Stimulated activated CD8-positive, alpha-beta memory T cell treated with anti-CD3 and anti-CD28 coated beads, Interleukin-2, amount 100 ng/mL, for 1 hour (primary cell): Measurements from ENCODE around the gene TUBGCP6.

ENCODE experiments used
- DNase-seq, 2 donors: peaks; one replicate each; pipeline ENCODE4 v3.0.0-alpha.2; 2020; ENCODE audit warnings: low read depth in 2 of 2

TUBGCP6 gene

DNA sequence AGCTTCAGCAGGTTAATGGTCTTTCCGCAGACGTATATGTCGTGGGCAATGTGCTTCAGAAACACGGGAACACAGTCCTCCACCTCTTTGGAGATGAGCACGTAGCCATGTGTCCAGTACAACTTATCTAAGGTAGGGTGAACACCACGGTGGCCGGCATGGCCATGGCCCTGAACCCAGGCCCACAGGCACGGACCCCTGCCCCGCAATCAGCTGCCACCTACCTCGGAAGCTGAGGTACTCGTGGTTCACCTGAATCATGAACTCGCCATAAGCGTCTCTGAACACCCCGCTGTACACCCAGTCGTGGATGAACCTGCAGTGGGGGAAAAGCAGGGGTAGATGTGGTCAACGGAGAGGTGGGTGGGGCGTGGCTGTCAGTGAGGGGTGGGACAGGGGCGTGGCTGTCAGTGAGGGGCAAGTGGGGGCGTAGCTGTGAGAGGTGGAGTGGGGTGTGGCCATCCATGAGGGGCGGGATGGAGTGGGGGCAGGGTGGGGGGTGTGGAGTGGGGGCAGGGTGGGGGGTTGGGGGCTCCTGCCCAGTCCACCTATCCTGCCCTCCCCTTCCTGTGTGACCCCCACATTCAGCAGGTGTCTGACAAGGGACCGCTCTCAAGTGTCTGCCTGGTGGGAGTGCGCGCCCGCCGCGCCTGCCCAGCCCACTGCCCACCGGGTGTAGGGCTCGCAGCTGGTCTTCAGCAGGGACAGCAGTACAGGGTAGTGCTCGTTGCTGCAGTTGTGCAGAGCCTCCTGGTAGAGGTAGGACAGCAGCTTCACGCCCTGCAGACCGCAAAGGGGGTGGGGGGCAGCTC, 18.6 kb downstream of the TUBGCP6 start:
- DNase-seq, result no peak

DNA sequence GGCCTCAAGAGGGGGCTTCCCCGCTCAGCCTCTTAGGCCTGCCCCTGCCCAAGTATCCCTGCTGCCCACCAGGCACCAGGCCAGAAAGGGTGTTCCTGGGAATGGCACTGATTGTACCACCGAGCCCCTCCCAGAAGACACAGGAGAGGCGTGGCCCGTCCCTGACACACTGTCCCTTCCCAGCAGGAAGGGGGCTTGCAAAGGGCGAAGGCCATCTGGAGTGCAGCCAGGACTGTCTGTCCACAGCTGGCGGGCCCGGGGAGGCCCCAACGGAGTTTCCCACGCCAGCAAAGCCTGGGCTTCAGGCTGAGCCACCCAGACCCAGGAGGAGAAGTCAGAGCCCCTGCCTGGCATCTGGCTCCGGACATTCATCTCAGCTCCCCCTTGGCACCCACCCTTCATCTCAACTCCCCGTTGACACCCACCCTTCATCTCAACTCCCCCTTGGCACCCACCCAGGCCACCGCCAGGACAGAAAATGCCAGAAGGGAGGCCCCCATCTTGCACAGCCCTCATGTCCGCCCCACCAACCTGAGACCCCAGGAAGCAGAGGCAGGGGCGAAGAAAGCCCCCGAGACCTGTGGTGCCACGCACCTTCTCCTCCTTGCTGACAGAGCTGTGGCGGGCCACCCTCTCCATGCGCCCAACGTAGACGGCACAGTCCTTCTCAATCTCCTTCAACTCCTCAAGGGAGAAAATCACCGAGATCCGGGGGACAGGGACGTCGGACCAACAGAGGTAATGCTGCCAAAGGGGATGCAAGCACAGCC, 19.4 kb downstream of the TUBGCP6 start:
- no peak for DNase-seq

DNA sequence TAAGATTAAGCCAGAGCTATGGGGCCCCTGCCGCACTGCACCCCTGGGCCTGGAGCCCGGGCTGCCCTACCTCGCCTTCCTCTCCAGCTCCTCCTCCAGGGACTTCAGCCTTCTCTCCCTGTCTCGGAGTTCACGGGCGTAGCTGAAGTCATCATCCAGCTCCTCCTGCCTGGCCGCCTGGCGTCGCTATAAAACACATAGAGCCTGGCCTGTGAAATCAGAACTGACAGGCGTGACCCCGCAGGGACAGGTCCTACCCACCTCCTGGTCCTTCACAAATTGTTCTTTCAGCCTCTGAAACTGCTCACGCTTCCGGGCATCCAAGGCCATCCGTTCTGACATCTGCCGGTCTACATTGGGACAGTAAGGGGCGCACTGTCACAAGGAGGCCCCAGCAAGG, 20.8 kb downstream of the TUBGCP6 start:
- no peak for DNase-seq

DNA sequence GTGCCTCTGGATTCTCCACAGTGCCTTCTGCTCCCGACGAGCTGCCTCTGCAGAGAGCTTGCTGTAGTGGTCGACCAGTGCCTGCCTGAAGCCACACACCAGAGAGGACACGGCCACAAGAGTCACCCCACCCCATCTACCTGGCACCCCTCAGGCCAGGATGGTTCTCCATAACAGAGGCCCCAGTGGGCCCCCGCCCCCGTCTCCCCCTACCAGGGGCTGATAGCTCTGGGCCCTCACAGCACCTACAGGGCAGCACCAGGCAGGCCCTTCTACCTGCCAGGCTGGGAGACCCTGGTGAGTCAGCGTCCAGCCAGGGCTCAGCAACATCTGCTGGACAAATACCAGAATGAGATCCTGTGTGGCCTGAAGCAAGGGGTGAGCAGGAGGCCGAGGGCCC, 22.3 kb downstream of the TUBGCP6 start:
- DNase-seq, result no peak

DNA sequence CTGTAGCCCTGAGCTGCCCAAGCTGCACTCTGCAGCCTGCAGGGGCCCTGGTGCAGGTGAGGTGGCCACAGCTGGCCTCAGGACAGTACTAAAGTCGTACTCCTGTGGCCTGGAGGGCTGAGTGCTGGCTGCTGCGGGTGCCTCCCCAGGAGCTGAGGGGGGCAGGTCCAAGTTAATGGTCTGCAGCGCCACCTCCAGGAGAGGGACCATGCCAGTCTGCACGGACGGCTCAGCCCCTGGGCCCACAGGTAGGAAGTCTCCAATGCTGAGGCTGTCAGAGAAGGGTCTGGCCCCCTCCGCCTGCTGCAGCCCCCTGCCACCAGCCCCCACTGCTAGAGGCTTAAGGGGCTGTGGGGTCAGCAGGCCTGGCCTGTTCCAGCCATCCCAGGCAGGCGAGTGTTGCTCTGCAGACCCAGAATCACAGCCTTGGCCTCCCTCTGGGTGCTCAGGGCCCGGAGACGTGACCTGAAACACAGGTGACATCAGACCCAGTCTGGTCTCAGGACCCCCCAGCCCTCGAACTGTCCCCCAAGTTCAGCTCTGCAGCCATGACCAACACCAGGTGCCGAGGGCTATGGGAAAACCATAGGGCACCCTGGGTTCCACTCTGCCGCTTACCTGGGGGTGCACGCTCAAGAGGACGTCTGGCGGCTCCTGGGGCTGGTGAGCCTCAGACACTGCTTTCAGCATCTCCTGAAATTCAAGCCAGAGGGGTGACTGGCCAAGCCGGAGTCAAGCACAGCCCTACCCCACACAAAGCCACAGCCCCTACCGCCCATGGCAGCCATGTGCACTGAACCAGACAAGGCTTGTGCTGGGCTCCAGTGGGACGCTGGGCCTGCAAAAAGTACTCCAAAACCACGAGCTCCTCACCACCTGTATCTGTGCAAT, 23.2 kb downstream of the TUBGCP6 start:
- DNase-seq, result no peak

DNA sequence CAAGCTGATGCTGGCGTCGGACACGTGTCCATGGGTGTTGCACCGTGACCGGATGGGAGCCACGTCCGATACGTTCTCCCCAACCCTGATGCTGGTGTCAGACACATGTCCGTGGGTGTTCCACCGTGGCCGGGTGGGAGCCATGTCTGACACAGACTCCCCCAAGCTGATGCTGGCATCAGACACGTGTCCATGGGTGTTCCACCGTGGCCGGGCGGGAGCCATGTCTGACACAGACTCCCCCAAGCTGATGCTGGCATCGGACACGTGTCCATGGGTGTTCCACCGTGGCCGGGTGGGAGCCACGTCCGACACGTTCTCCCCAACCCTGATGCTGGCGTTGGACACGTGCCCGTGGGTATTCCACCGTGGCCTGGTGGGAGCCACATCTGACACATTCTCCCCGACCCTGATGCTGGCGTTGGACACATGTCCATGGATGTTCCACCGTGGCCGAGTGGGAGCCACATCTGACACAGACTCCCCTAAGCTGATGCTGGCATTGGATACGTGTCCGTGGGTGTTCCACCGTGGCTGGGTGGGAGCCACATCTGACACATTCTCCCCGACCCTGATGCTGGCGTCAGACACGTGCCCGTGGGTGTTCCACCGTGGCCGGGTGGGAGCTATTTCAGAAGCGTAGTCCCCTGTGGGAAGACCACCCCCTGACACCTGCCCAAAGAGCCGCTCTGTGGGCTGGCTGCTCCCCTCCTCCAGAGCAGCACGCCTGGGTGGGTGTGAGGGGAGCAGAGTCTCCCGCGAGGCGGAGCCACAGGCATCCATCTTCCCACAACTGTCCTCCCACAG, 24.0 kb downstream of the TUBGCP6 start:
- DNase-seq, result no peak

DNA sequence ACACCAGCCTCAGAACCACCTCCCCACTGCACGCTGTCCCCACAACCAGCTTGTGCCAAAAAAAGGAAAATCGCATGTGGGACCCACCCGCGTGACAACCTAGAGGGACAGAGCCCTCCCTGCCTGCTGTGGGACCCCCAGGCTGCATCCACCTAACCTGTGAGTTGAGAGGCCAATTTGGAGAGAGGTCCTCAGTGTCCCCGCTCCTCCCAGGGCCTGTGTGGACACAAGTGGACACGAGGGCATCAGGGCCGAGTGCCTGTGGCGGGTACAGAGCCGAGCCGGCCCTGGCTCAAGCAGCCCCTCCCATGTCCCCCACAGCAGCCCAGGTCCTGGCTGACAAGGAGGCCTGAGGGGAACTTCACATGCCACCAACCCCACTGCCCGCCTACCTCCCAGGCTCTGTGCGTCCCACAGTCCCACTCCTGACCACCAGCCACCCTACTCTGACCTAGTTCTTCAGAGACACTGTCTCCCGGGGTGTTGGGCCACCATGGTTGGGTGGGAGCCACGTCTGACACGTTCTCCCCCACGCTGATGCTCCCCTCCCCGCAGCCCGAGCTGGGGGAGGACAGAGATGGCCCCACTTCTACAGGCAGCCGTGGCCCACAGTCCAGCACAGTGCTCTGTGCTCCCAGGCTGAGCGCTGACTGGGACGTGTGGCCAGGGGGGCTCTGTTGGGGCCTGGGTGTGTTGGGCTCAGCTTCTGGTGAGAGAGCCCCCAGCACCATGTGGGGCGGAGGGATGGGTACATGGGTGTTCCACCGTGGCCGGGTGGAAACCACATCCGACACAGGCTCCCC, 24.8 kb downstream of the TUBGCP6 start:
- no peak for DNase-seq

DNA sequence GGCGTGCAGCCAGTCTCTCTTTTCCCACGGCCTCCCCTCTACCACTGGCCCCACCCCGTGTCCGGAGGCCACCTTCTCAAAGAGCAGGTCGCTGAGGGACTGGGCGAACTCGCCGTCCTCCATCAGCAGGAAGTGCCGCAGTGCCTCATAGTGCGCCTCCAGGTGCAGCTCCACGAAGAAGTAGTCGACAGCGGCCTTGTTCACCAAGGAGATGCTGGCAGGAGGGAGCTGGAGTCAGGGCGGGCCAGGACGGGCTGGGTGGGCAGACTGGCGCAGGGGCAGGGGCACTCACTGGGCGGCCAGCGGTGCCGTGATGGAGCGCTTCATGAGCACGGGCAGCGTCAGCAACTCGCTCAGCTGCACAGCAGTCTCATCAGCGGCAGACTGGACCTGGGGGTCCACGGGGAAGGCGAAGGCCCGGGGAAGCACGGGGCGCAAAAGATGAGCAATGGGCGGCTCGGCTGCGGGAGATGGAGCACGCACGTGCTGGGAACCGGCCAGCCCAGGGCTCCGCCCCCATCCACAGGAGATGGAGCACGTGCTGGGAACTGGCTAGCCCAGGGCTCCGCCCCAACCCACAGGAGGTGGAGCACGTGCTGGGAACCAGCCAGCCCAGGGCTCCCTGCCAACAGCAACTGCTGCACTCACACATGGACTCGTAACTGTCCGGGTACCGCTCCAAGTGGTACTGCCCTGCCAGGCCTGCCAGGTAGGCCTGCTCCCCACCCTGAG, 25.7 kb downstream of the TUBGCP6 start:
- no peak for DNase-seq

DNA sequence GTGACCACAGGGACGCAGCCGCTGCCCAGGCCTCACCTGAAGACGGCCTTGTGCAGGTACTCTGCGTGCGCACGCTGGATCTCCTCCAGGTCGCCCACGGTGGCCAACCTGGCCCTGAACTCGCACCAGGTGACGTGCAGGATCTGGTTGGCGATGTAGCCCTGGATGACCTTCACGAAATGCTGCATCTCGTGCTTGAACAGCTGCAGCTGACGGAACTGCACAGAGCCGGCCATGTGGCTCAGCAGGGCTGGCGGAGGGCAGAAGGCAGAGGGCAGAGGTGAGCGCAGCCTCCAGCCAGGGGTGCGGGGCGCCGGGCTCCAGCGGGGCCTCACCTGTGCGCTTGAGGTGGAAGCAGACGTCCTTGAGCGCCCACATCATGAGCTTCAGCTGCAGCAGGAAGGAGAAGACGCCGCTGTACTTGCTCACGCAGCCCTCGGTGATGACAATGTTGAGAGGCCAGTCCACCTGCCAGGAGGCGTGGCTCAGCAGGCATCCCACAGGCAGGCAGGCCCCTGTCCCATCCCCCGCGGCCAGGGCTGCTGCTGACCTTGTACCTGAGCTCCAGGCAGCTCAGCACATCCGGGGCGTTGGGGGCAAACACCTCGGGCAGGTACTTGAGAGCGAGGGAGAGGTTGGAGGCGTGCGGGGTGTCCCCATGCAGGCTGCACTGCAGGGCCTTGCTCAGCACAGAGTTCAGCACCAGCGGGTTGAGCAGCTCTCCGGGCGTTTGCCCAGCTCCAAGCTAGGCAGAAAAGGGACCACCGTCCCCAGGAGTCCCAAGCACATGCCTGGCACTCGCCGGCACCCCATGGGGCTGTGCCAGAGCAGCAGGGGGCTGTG, 26.4 kb downstream of the TUBGCP6 start:
- DNase-seq, result no peak

DNA sequence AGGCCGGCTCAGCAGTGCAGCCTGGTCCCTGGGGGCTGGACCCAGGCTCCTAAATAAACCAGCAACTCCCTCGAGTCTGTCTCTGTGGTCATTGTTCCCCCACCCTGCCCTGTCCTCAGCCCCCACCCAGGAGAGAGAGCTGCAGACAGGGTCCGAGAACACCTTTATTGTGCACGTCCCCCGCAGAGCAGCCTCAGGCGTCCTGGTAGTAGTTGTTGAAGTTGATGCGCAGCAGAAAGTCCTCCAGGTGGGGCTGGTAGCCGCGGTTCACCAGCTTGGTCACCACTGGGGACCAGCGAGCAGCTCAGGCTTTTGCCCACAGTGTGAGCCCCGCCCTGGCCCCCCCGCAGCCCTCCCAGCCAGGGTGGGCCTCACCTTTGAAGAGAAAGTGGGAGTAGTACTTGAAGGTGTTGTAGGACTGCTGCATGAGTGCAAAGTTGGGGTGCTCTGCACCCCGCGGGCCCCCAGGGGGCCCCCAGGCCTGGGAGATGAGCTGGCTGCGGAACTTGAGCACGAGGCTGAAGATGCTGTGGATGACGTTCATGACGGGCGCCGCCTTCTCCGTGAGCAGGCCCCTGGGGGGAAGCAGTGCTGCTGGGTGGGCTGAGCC, 27.2 kb downstream of the TUBGCP6 start:
- no peak for DNase-seq

DNA sequence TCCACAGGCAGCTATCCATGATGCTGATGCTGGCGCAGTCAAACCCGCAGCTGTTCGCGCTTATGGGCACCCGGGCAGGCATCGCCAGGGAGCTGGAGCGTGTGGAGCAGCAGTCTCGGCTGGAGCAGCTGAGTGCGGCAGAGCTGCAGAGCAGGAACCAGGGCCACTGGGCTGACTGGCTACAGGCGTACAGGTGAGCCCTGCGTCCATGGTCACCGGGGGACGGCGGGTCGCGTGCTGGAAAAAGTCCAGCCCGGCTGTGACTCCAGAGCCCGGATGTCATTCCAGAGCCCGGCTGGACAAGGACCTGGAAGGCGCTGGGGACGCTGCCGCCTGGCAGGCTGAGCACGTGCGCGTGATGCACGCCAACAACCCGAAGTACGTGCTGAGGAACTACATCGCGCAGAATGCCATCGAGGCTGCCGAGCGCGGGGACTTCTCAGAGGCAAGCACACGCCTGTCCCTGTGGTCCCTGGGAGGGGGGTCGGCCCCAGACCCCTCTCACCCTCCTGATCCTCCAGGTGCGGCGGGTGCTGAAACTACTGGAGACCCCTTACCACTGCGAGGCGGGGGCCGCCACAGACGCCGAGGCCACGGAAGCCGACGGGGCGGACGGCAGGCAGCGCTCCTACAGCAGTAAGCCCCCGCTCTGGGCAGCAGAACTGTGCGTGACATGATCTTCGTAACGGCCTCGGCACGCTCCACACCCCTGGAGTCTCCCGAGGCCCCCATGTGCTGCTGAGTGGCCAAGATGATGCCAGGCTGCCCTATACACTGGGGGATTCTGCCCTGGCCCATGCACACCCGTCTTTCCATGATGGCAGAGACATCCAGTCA, 27.9 kb downstream of the TUBGCP6 start:
- no peak for DNase-seq

DNA sequence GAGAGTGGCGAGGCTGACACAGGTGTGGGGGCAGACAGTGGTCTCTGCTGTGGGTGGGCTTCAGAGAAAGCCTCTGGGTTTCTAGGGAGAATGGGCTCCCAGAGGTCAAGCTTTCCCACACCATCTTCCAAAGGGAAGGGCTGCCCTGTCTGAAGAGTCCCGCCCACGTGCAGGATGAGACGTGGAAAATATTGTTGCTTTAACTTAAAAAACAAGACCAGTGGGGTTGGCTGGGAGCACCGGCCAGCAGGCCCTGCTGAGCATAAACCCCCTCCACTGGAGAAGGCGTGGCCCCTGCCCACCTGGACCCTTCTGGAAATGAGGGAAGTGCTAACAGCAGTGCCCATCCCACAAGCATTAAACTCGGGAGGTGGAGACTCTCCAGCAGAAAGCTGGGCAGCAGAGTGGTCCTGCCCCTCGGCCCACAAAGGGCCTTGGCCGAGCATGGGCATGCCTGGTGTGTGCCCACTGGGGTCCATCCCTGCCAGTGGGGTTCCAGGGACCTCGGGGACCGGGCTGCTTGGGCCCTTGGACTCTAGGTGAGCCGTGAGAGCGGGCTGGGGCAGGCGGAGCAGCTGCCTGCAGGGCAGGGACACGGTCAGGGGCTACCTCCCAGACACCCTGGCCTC, 28.7 kb downstream of the TUBGCP6 start:
- DNase-seq, result no peak

DNA sequence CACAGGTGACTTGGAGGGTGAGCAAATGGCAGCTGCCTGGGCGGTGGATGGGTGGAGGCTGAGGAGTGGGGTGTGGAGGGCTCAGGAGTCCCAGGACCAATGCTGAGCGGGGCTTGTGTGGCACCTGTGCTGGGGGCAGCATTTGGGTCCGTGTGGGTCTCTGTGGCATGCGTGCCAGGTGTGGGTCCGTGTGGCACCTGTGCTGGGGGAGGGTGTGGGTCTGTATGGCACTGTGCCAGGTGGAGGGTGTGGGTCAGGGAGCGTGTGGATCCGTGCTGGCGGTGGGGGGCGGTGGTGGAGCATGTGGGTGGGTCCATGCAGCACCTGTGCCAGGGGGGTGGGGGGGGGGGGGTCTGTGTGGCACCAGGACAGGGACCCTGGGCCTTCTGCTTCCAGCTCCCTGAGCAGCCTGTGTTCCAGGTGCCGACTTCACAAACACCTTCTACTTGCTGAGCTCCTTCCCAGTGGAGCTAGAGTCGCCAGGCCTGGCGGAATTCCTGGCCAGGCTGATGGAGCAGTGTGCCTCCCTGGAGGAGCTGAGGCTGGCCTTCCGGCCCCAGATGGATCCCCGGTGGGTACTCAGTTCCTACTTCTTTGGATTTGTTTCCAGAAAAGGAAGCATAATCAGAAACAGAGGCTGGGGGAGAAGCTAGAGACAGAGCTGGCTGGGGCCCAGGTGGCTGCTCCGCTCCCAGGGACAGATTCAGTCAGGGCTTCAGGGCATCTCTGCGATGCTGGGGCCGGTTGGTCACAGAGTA, 29.3 kb downstream of the TUBGCP6 start:
- no peak for DNase-seq

DNA sequence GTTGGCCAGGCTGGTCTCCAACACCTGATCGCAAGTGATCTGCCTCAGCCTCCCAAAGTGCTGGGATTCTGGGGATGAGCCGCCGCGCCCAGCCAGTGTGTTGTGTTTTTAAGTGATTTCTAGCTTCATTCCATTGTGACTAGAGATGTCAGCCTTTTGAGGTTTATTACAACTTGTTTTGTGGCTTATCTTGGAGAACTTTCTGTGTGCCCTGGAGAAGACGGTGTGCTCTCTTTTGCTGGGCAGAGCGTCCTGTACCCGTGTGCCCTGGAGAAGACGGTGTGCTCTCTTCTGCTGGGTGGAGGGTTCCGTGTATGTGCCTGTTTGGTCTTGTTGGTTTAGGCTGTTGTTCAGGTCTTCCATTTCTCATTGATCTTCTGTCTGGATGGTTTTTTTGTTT, 31.6 kb downstream of the TUBGCP6 start:
- DNase-seq, result no peak

DNA sequence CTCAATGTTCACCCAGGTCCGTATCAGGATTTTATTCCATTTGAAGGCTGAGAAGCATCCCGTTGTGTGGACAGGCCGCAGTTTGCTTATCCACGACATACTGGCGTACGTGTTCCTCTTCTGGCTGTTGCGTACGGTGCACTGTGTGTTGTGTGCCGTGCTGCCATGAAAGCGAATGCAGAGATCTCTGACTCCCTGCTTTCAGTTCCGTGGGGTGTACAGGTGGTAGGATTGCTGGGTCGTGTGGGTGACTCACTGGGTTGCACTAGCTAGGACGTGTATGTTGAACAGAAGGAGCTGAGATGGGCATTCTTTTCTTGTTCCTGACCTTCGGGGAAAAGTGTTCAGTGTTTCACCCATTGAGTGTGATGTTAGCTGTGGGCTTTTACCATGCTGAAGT, 33.7 kb downstream of the TUBGCP6 start:
- no peak for DNase-seq

DNA sequence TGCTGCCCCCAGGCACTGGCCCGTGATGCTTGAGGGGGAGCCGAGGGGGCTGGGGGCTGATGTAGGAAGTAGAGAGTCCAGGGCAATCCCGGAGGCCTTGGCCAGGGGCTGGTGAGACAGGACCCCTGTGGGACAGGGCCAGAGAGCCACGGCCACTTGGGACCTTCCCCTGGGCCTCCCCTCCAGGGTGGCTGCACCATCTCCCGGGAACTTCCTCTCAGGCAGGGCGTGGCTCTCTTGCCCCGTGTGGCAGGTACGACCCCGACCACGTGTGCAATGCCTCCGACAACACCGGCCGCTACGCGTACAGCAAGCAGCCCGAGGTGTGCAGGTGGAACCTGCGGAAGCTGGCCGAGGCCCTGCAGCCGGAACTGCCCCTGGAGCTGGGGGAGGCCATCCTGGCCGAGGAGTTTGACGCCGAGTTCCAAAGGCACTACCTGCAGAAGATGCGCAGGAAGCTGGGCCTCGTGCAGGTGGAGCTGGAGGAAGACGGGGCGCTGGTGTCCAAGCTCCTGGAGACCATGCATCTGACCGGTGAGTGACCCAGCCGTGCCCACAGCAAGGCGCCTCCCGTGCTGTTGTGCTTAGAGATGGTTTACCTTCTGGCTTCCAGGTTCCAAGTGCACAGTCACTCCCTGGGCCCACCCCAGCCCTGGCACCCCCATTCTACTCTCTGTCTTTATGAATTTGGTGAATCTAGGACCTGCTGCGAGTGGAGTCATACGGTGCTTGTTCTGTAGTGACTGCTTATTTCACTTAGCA, 34.3 kb downstream of the TUBGCP6 start:
- no peak for DNase-seq
